B cell (primary cell): ENCODE results near the gene ORAI1. TPM values are rescaled to one million over a fixed set of nuclear protein-coding genes. Genes with fewer than 3 reads are reported as not detected.

Experiments
- ATAC-seq: fragments of 200-7000 bp; cut with Tn5 transposase; one replicate; pipeline ENCODE4 v1.10.0; 2021; ENCODE audit warnings: low read depth, mild to moderate bottlenecking, moderate number of reproducible peaks, moderate library complexity
- CTCF ChIA-PET: fragments of 350-600 bp; sonication (Branson Sonifier 250); formaldehyde crosslinking; loops from one replicate; lab custom pipeline; 2021; ENCODE audit warnings: antibody characterized with exemption, inconsistent platforms; lab: Charles Lee
- POLR2A ChIA-PET: fragments of 350-600 bp; sonication (Branson Sonifier 250); formaldehyde crosslinking; loops from one replicate; lab custom pipeline; 2021; ENCODE audit warnings: antibody characterized with exemption; lab: Charles Lee
- DNase-seq: peaks from one replicate; pipeline ENCODE4 v3.0.0; 2013
- H2AFZ ChIP-seq: 2 replicates; pipeline ENCODE4 v1.6.1; 2012; ENCODE audit warnings: mild to moderate bottlenecking, low read depth, low read length; ENCODE audit not compliant: insufficient read depth, poor library complexity, severe bottlenecking
- H3K27ac ChIP-seq, 2 donors: 1 replicate in 1 of 2; 2 replicates in 1 of 2; pipeline ENCODE4 v1.5.1; 2012 to 2013; ENCODE audit warnings: low read length in 2 of 2, mild to moderate bottlenecking in 2 of 2, moderate library complexity in 1 of 2
- H3K27me3 ChIP-seq, 4 experiments: fragments of 200-600 bp in 1 of 4; sonication (generic) in 1 of 4; replicated peaks in 1 of 4; 1 replicate in 2 of 4; 2 replicates in 2 of 4; pipeline versions ENCODE4 v1.6.1 to v1.7.0; 2013 to 2016; ENCODE audit warnings: low read length in 3 of 4, mild to moderate bottlenecking in 2 of 4, mixed read lengths in 1 of 4, moderate library complexity in 1 of 4; ENCODE audit not compliant: insufficient read depth in 4 of 4, control insufficient read depth in 3 of 4; ENCODE audit errors: control extremely low read depth in 1 of 4
- H3K36me3 ChIP-seq, 2 experiments: replicated peaks in 1 of 2; 1 replicate in 1 of 2; 2 replicates in 1 of 2; pipeline versions ENCODE4 v1.6.1 to v1.7.1; 2013; ENCODE audit warnings: low read length in 1 of 2; ENCODE audit not compliant: insufficient read depth in 2 of 2, control insufficient read depth in 1 of 2; ENCODE audit errors: control extremely low read depth in 1 of 2, extremely low read depth in 1 of 2
- H3K4me1 ChIP-seq, 2 donors: fragments of 200-600 bp in 1 of 2; sonication (generic) in 1 of 2; 1 replicate in 1 of 2; 2 replicates in 1 of 2; pipeline versions ENCODE4 v1.5.1 to v1.6.1; 2013 to 2017; ENCODE audit warnings: low read length in 2 of 2; ENCODE audit not compliant: control insufficient read depth in 2 of 2, insufficient read depth in 2 of 2
- H3K4me2 ChIP-seq: replicated peaks from 2 replicates; pipeline ENCODE3; 2012; ENCODE audit warnings: mild to moderate bottlenecking, low read depth, low read length; ENCODE audit not compliant: poor library complexity, severe bottlenecking
- H3K4me3 ChIP-seq, 5 experiments: fragments of 200-600 bp in 1 of 5; sonication (generic) in 1 of 5; 1 replicate in 3 of 5; 2 replicates in 2 of 5; pipeline versions ENCODE4 v1.5.1 to v1.7.0; 2011 to 2016; ENCODE audit warnings: low read length in 4 of 5, mild to moderate bottlenecking in 4 of 5, low read depth in 2 of 5, control low read depth in 1 of 5, moderate library complexity in 1 of 5; ENCODE audit not compliant: insufficient read depth in 1 of 5; ENCODE audit errors: control extremely low read depth in 1 of 5, extremely low read depth in 1 of 5
- H3K79me2 ChIP-seq: fragments of 200-600 bp; sonication (generic); one replicate; pipeline ENCODE4 v1.6.0; 2016; ENCODE audit warnings: low read length; ENCODE audit not compliant: control insufficient read depth, insufficient read depth
- H3K9ac ChIP-seq: fragments of 200-600 bp; sonication (generic); 2 replicates; pipeline ENCODE4 v1.6.1; 2017; ENCODE audit warnings: mild to moderate bottlenecking, low read length, moderate library complexity
- H3K9me3 ChIP-seq, 3 donors: one replicate each; pipeline versions ENCODE4 v1.6.1 to v1.7.1; 2013; ENCODE audit warnings: low read length in 2 of 3; ENCODE audit not compliant: control insufficient read depth in 2 of 3, insufficient read depth in 1 of 3; ENCODE audit errors: control extremely low read depth in 1 of 3
- H4K20me1 ChIP-seq: 2 replicates; pipeline ENCODE4 v1.6.0; 2012; ENCODE audit warnings: mild to moderate bottlenecking, low read length; ENCODE audit not compliant: insufficient read depth, control insufficient read depth, poor library complexity, severe bottlenecking
- H3K27ac Mint-ChIP-seq: one replicate; pipeline ENCODE4 v1.8.0; 2021; ENCODE audit warnings: mixed read lengths
- H3K27me3 Mint-ChIP-seq: one replicate; pipeline ENCODE4 v1.8.0; 2021; ENCODE audit warnings: mixed read lengths
- H3K4me1 Mint-ChIP-seq: one replicate; pipeline ENCODE4 v1.8.0; 2021; ENCODE audit warnings: mixed read lengths
- H3K4me3 Mint-ChIP-seq: one replicate; pipeline ENCODE4 v1.8.0; 2021; ENCODE audit warnings: mixed read lengths
- H3K9me3 Mint-ChIP-seq: one replicate; pipeline ENCODE4 v1.8.0; 2022; ENCODE audit warnings: mixed read lengths; ENCODE audit not compliant: insufficient read depth
- CTCF ChIP-seq: fragments of 200-600 bp; IDR thresholded peaks from one replicate; pipeline ENCODE4 v1.8.0; 2022; ENCODE audit warnings: antibody characterized with exemption, mild to moderate bottlenecking
- EZH2 ChIP-seq: IDR thresholded peaks from 2 replicates; pipeline ENCODE4 v1.6.1; 2012; ENCODE audit warnings: borderline replicate concordance, low read depth, mild to moderate bottlenecking, moderate library complexity, low read length; ENCODE audit not compliant: insufficient read depth, poor library complexity, severe bottlenecking
- whole genome bisulfite sequencing: methylation state at CpG from one replicate; pipeline ENCODE4 v1.1.5; 2013; ENCODE audit warnings: missing lambda C conversion rate; ENCODE audit not compliant: insufficient coverage; 5-methylcytosine and 5-hydroxymethylcytosine counted together
- intact Hi-C: fragments of 100-400 bp; cut with micrococcal nuclease; formaldehyde crosslinking; loops from one replicate; pipeline ENCODE4 v1.10.0; 2022
- polyA plus RNA-seq: library from polyadenylated mRNA; depleted of rRNA; stranded (reverse); fragments of >200 nt; gene quantifications from 2 replicates; pipeline ENCODE4 v1.2.3, GENCODE V29; 2012
- total RNA-seq, 2 donors: library from RNA; stranded (reverse); fragments of 120-200 nt in 1 of 2; gene quantifications; 1 replicate in 1 of 2; 2 replicates in 1 of 2; pipeline versions ENCODE4 v1.2.3 to v1.2.4, GENCODE V29; 2013 to 2022

The ORAI1 gene
- total and polyA plus RNA-seq, 2 donors (not counting 1 experiment from before 2014, with no cell fraction given): 43.2 to 66.0 TPM

DNA sequence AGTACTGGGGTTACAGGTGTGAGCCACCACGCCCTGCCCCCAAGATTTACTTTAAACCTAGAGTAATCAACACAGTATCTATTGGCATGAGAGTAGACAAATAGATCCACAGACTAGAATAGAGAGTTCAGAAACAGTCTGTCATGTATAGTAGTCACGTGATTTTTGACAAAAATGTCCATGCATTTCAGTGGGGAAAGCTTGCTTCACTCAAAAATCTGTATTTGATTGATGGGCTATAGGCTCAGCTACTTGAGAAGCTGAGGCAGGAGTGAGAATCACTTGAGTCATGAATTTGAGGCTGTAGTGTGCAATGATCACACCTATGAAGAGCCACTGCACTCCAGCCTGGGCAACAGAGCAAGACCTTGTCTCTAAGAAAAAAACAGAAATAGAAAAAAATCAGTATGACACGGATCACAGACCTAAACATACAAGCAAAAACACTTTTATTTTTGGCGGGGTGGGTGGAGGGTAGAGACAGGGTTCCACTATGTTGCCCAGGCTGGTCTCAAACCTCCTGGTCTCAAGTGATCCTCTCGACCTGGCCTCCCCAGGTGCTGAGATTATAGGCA lies 7.6 kb upstream of the ORAI1 start:
- H3K27me3 ChIP-seq: no peaks in the 10 kb centered on the region
- no peak overlapping the region for H3K27ac ChIP-seq
- no peak overlapping the region for H3K4me3 ChIP-seq
- no peak overlapping the region for H2AFZ ChIP-seq
- WGBS: 63% methylated on average over 2 of the region's 5 CpGs
- Mint-ChIP-seq H3K9me3 (no peaks in the 10 kb centered on the region), H3K27me3 (no peaks in the 10 kb centered on the region), H3K4me1 (peaks cover 30% of the 10 kb centered on the region), H3K4me3 (peak overlapping the region; percentile 26), H3K27ac (peak overlapping the region; percentile 73)
- intact Hi-C loops: no loop called here
- no peaks in the 10 kb centered on the region for H4K20me1 ChIP-seq
- H3K9me3 ChIP-seq: peaks cover 0 to 5% (median 0%) of the 10 kb centered on the region in 3 donors
- DNase-seq: peak; percentile 44
- H3K9ac ChIP-seq: no peak overlapping the region
- H3K79me2 ChIP-seq: peaks cover 1% of the 10 kb centered on the region
- peaks cover 16 to 29% of the 10 kb centered on the region in 2 donors for H3K4me1 ChIP-seq
- peak overlapping the region; percentile 37 for H3K4me2 ChIP-seq
- CTCF ChIA-PET: interaction anchor here (0.9 to 5.7 kb wide), 2 partner anchors 14 to 66 kb away, joined by 3 to 27 read pairs; no protein-coding TSS in a partner anchor
- no peaks in the 10 kb centered on the region for H3K36me3 ChIP-seq
- TF ChIP-seq EZH2: no peak
- no peak for TF ChIP-seq CTCF
- POLR2A ChIA-PET: interaction anchor here (0.6 to 1.0 kb wide), 4 partner anchors 30 to 1842 kb away, joined by 3 to 7 read pairs (median 5); no protein-coding TSS in a partner anchor
- peak; percentile 68 for ATAC-seq

GRCh38 chr12:121620333-121620891 lies 5.9 kb upstream of the ORAI1 start:
- no peaks in the 10 kb centered on the region for H3K27me3 Mint-ChIP-seq
- H3K27ac ChIP-seq: no peak overlapping the region
- ATAC-seq (no peak), DNase-seq (no peak)
- peaks cover 33% of the 10 kb centered on the region for H3K4me1 Mint-ChIP-seq
- ChIA-PET CTCF (interaction anchor here (0.8 to 5.7 kb wide), 4 partner anchors 48 to 128 kb away, joined by 3 to 27 read pairs (median 4); no protein-coding TSS in a partner anchor), POLR2A (interaction anchor here (0.5 to 1.2 kb wide), 4 partner anchors 39 to 127 kb away, joined by 3 to 6 read pairs (median 3); no protein-coding TSS in a partner anchor)
- H3K4me1 ChIP-seq: peaks cover 21 to 31% of the 10 kb centered on the region in 2 donors
- no peaks in the 10 kb centered on the region for H3K9me3 ChIP-seq
- no peak overlapping the region for H3K4me2 ChIP-seq
- no peak for TF ChIP-seq CTCF
- no peak for TF ChIP-seq EZH2
- peak overlapping the region; percentile 15 for H3K27ac Mint-ChIP-seq
- H3K9me3 Mint-ChIP-seq: no peaks in the 10 kb centered on the region
- H3K4me3 Mint-ChIP-seq: no peak overlapping the region
- no peak overlapping the region for H2AFZ ChIP-seq
- H3K4me3 ChIP-seq: no peak overlapping the region
- H3K27me3 ChIP-seq: no peaks in the 10 kb centered on the region
- H3K79me2 ChIP-seq: peaks cover 3% of the 10 kb centered on the region
- no peaks in the 10 kb centered on the region for H3K36me3 ChIP-seq
- intact Hi-C loops: no loop called here
- 78% methylated on average over 2 of the region's 8 CpGs for WGBS
- no peak overlapping the region for H3K9ac ChIP-seq
- no peaks in the 10 kb centered on the region for H4K20me1 ChIP-seq
